K562 (cell line): ENCODE data around the gene AKAP13. TPM values are rescaled to one million over a fixed set of nuclear protein-coding genes. Genes with fewer than 3 reads are reported as not detected.

Source experiments
- ATAC-seq: fragments of 200-7000 bp; cut with Tn5 transposase; 3 replicates; pipeline ENCODE4 v1.9.1; 2020; ENCODE audit warnings: moderate library complexity
- BruUV-seq: library from RNA; stranded (reverse); fragments of 400-500 nt; replicated peaks from 2 replicates; lab custom pipeline; 2021; lab: Mats Ljungman, UMichigan
- CTCF ChIA-PET: fragments of 300-600 bp; formaldehyde crosslinking; extraction: SDS; loops from one replicate; lab custom pipeline; 2021; ENCODE audit warnings: low intra/inter-chr PET ratio; lab: Yijun Ruan, JAX
- POLR2A ChIA-PET: fragments of 300-600, 350-650 bp; sonication (Branson Sonifier 250); formaldehyde crosslinking; extraction: SDS; loops from one replicate; lab custom pipeline; 2021; ENCODE audit warnings: antibody characterized with exemption, inconsistent platforms; lab: Yijun Ruan, JAX
- DNase-seq, 4 experiments: peaks; one replicate each; pipeline versions ENCODE4 v3.0.0 to v3.0.0-alpha.2; 2011 to 2018; ENCODE audit warnings: low spot score in 3 of 4, mixed read lengths in 3 of 4; ENCODE audit errors: extremely low read depth in 1 of 4
- FAIRE-seq: peaks from 2 replicates; lab custom pipeline; 2011; peaks lifted over from hg19 to GRCh38; lab: Jason Lieb, UNC
- H2AFZ ChIP-seq: 2 replicates; pipeline ENCODE4 v1.6.0; 2011; ENCODE audit warnings: low read depth, low read length, control low read depth, inconsistent platforms
- H3K27ac ChIP-seq: fragments of 200-600 bp; 3 replicates; pipeline ENCODE4 v1.8.0; 2011; ENCODE audit warnings: low read depth, mild to moderate bottlenecking, control low read depth, inconsistent platforms, low read length, moderate library complexity, mixed read lengths; ENCODE audit errors: extremely low read depth
- H3K27me3 ChIP-seq, 2 experiments: fragments of 300-600 bp in 1 of 2; 2 replicates in 1 of 2; 3 replicates in 1 of 2; pipeline versions ENCODE4 v1.6.0 to v1.8.0; 2011; ENCODE audit warnings: inconsistent platforms in 2 of 2, low read length in 2 of 2, mild to moderate bottlenecking in 1 of 2, mixed read lengths in 1 of 2, moderate library complexity in 1 of 2; ENCODE audit not compliant: control insufficient read depth in 2 of 2, insufficient read depth in 2 of 2
- H3K36me3 ChIP-seq: fragments of 300-600 bp; 3 replicates; pipeline ENCODE4 v1.8.0; 2011; ENCODE audit warnings: mild to moderate bottlenecking, low read length, inconsistent platforms; ENCODE audit not compliant: control insufficient read depth, insufficient read depth
- H3K4me1 ChIP-seq, 2 experiments: fragments of 200-600 bp in 1 of 2; replicated peaks in 1 of 2; 2 replicates in 1 of 2; 3 replicates in 1 of 2; pipeline versions ENCODE4 v1.5.1 to v1.8.0; 2011; ENCODE audit warnings: inconsistent platforms in 2 of 2, low read length in 2 of 2, mild to moderate bottlenecking in 1 of 2, mixed read lengths in 1 of 2, moderate library complexity in 1 of 2; ENCODE audit not compliant: control insufficient read depth in 2 of 2, insufficient read depth in 2 of 2
- H3K4me2 ChIP-seq: 2 replicates; pipeline ENCODE4 v1.6.1; 2011; ENCODE audit warnings: low read length, control low read depth, inconsistent platforms, mixed read lengths; ENCODE audit not compliant: insufficient read depth
- H3K4me3 ChIP-seq: fragments of 200-600 bp; sonication (generic), shearing (Covaris generic); 2 replicates; pipeline ENCODE4 v1.5.1; 2016; ENCODE audit warnings: control low read depth, inconsistent platforms
- H3K79me2 ChIP-seq: fragments of 200-600 bp; 3 replicates; pipeline ENCODE4 v1.8.0; 2011; ENCODE audit warnings: low read length, inconsistent platforms; ENCODE audit not compliant: control insufficient read depth, insufficient read depth
- H3K9ac ChIP-seq, 2 experiments: 2 replicates each; pipeline versions ENCODE4 v1.6.0 to v1.6.1; 2011; ENCODE audit warnings: low read depth in 2 of 2, low read length in 2 of 2, control low read depth in 1 of 2, inconsistent platforms in 1 of 2, mild to moderate bottlenecking in 1 of 2, mixed read lengths in 1 of 2; ENCODE audit not compliant: insufficient read depth in 1 of 2
- H3K9me1 ChIP-seq: one replicate; pipeline ENCODE4 v1.6.0; 2011; ENCODE audit warnings: inconsistent platforms, mild to moderate bottlenecking, low read length, moderate library complexity; ENCODE audit not compliant: control insufficient read depth, insufficient read depth
- H3K9me3 ChIP-seq: replicated peaks from 2 replicates; pipeline ENCODE4 v1.5.1; 2011; ENCODE audit warnings: low read depth, low read length, inconsistent platforms; ENCODE audit not compliant: control insufficient read depth, insufficient read depth
- H4K20me1 ChIP-seq: replicated peaks from 2 replicates; pipeline ENCODE4 v1.6.1; 2011; ENCODE audit warnings: low read length, inconsistent platforms, mixed read lengths; ENCODE audit not compliant: control insufficient read depth, insufficient read depth
- DIDO1 ChIP-seq: fragments of 450-650 bp; IDR thresholded peaks from 2 replicates; pipeline ENCODE4 v1.6.1; 2016; ENCODE audit warnings: low read depth, missing biosample characterization, missing genetic modification characterization
- FOXJ2 ChIP-seq: fragments of 200-800 bp; sonication (Bioruptor generic); IDR thresholded peaks from 2 replicates; pipeline ENCODE4 v1.6.1; 2016; ENCODE audit warnings: missing genetic modification characterization, missing compliant biosample characterization
- IRF2 ChIP-seq: sonication (generic); formaldehyde crosslinking; IDR thresholded peaks from 2 replicates; pipeline ENCODE4 v1.8.1; 2022; ENCODE audit warnings: mild to moderate bottlenecking, missing genetic modification reagents
- SRSF1 ChIP-seq: fragments of 200-400 bp; formaldehyde crosslinking; IDR thresholded peaks from 2 replicates; pipeline ENCODE4 v1.6.1; 2017; ENCODE audit warnings: mild to moderate bottlenecking, low read depth, low read length, moderate library complexity
- SUPT5H ChIP-seq: fragments of 450-650 bp; IDR thresholded peaks from 2 replicates; pipeline ENCODE4 v1.6.1; 2016
- WGBS: fragments of 100-300 bp; shearing (Covaris generic); methylation state at CpG from one replicate; pipeline ENCODE4 v1.1.6; 2016; ENCODE audit warnings: low coverage, mixed read lengths; ENCODE audit not compliant: insufficient coverage; ENCODE audit errors: missing lambda C conversion rate; 5-methylcytosine and 5-hydroxymethylcytosine counted together
- in situ Hi-C: fragments of 300-500 bp; cut with MboI; formaldehyde crosslinking; loops from 4 replicates; pipeline ENCODE4 v1.15.0; 2018; ENCODE audit warnings: inconsistent platforms, mixed read lengths
- intact Hi-C: fragments of 100-400 bp; cut with micrococcal nuclease; formaldehyde crosslinking; loops from 2 replicates; pipeline ENCODE4 v1.14.2; 2022
- polyA plus RNA-seq, 8 experiments: library from polyadenylated mRNA; depleted of rRNA in 4 of 8; stranded (reverse) in 5 of 8; unstranded in 3 of 8; fragments of >200 nt; fragmentation: Nextera tagmentation in 2 of 8; fragmentation: Illumina TruSeq in 1 of 8; extraction: Ambion mirVana in 2 of 8; extraction: Trizol in 1 of 8; gene quantifications; 2 replicates each; pipeline versions ENCODE4 v1.2.1 to v1.2.3, GENCODE V29; 2011 to 2014; ENCODE audit warnings: inconsistent platforms in 1 of 8, missing spikeins in 1 of 8
- total RNA-seq, 7 experiments: library from RNA; depleted of rRNA in 6 of 7; stranded (reverse); fragments of >200 nt in 6 of 7; fragmentation: Illumina TruSeq in 2 of 7; extraction: Trizol in 2 of 7; gene quantifications; 2 replicates each; pipeline versions ENCODE4 v1.2.1 to v1.2.3, GENCODE V29; 2011 to 2021; ENCODE audit warnings: low replicate concordance in 1 of 7
- TF ChIP-seq, protein P1 (sequence below): fragments of 250-450 bp; sonication (Bioruptor Pico); IDR thresholded peaks from 2 replicates; pipeline ENCODE4 v1.8.0; 2021; ENCODE audit warnings: moderate library complexity, mild to moderate bottlenecking, inconsistent platforms

The AKAP13 gene
- total and polyA plus RNA-seq, 9 of the 15 experiments (the other 6 are each of a cell fraction or from before 2014, with no cell fraction given): 0.03 to 1.7 (median 0.42) TPM

DNA sequence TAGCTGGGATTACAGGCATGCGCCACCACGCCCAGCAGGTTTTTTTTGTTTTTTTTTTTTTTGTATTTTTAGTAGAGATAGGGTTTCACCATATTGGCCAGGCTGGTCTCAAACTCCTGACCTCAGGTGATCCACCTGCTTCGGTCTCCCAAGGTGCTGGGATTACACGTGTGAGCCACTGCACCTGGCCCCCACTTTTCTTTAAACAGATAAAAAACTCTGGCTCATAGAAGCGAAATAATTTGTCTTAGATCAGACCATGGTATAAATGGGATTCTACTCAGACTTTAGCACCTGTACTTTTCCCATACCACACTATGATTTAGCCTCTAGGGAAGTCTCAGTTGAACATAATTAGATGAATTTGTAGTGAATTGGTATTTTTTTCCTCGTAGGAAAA is 182.4 kb downstream of the AKAP13 start:
- H3K4me3 ChIP-seq: no peak overlapping the region
- intact Hi-C loops (no loop called here), in situ Hi-C loops (no loop called here)
- no peaks in the 10 kb centered on the region for H3K9me1 ChIP-seq
- no peak overlapping the region for H3K4me2 ChIP-seq
- POLR2A ChIA-PET: no interaction called here
- FAIRE-seq: no peak
- H3K4me1 ChIP-seq: no peaks in the 10 kb centered on the region
- H3K79me2 ChIP-seq: no peaks in the 10 kb centered on the region
- H3K9ac ChIP-seq: no peak overlapping the region
- no peaks in the 10 kb centered on the region for H3K9me3 ChIP-seq
- no TSS peak for BruUV-seq
- DNase-seq: no peak
- H4K20me1 ChIP-seq: no peaks in the 10 kb centered on the region
- H2AFZ ChIP-seq: no peak overlapping the region
- H3K36me3 ChIP-seq: no peaks in the 10 kb centered on the region
- no peak for ATAC-seq
- no peak overlapping the region for H3K27ac ChIP-seq
- CTCF ChIA-PET: no interaction called here
- WGBS: 0% methylated on average over 3 of the region's 6 CpGs
- H3K27me3 ChIP-seq: no peaks in the 10 kb centered on the region; a peak in 1 of 5 replicates
- no peak for TF ChIP-seq DIDO1
- TF ChIP-seq, protein P1, sequence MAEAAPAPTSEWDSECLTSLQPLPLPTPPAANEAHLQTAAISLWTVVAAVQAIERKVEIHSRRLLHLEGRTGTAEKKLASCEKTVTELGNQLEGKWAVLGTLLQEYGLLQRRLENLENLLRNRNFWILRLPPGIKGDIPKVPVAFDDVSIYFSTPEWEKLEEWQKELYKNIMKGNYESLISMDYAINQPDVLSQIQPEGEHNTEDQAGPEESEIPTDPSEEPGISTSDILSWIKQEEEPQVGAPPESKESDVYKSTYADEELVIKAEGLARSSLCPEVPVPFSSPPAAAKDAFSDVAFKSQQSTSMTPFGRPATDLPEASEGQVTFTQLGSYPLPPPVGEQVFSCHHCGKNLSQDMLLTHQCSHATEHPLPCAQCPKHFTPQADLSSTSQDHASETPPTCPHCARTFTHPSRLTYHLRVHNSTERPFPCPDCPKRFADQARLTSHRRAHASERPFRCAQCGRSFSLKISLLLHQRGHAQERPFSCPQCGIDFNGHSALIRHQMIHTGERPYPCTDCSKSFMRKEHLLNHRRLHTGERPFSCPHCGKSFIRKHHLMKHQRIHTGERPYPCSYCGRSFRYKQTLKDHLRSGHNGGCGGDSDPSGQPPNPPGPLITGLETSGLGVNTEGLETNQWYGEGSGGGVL (CRISPR knock-in tag): no peak
- no peak for TF ChIP-seq SUPT5H
- TF ChIP-seq SRSF1: no peak
- no peak for TF ChIP-seq FOXJ2 (tag)
- TF ChIP-seq IRF2: no peak
